Suprapubic skin (tissue), 3 donors: Measurements from ENCODE around the gene ADAMTS19.

ENCODE experiments used
- CTCF ChIP-seq, 2 donors: fragments of 200-600 bp in 1 of 2; fragments of 450-650 bp in 1 of 2; sonication (generic) in 1 of 2; IDR thresholded peaks; one replicate each; pipeline ENCODE4 v1.5.1; 2016 to 2019; ENCODE audit warnings: antibody characterized with exemption in 2 of 2, mild to moderate bottlenecking in 1 of 2, moderate library complexity in 1 of 2
- POLR2A ChIP-seq, 2 donors: fragments of 450-650 bp; IDR thresholded peaks; one replicate each; pipeline ENCODE4 v1.6.1; 2017; ENCODE audit warnings: antibody characterized with exemption in 2 of 2, mild to moderate bottlenecking in 2 of 2, moderate library complexity in 2 of 2

- TF ChIP-seq CTCF (IDR thresholded peaks at IDR 0.05) (no peak), POLR2A (IDR thresholded peaks at IDR 0.05) (no peak)
Measured at GRCh38 chr5:129630101-129630500, 170.0 kb downstream of the ADAMTS19 start.
